SK-N-SH (cell line): ENCODE measurements around the gene LCP2.

Experiments used
- CTCF ChIP-seq: fragments of 200-600 bp; sonication (generic); IDR thresholded peaks from 2 replicates; pipeline ENCODE4 v1.6.1; 2017; ENCODE audit warnings: antibody characterized with exemption, mild to moderate bottlenecking, moderate library complexity
- EP300 ChIP-seq, 2 experiments: IDR thresholded peaks; 2 replicates each; pipeline versions ENCODE4 v1.4.0 to v1.6.1; 2012; ENCODE audit warnings: borderline replicate concordance in 1 of 2, low read depth in 1 of 2, low read length in 1 of 2
- MAX ChIP-seq: IDR thresholded peaks from 2 replicates; pipeline ENCODE4 v1.4.0; 2012; ENCODE audit warnings: low read depth
- RCOR1 ChIP-seq: fragments of 150-350 bp; IDR thresholded peaks from 2 replicates; pipeline ENCODE4 v1.6.1; 2017; ENCODE audit warnings: antibody characterized with exemption, low read length
- TAF1 ChIP-seq: IDR thresholded peaks from 2 replicates; pipeline ENCODE4 v1.6.1; 2012; ENCODE audit warnings: low read depth, mild to moderate bottlenecking, low read length, moderate library complexity, borderline replicate concordance

- TF ChIP-seq CTCF: no peak
- no peak for TF ChIP-seq RCOR1
- no peak for TF ChIP-seq TAF1
- TF ChIP-seq EP300 (IDR thresholded peaks at IDR 0.05; ENCODE audit: borderline replicate concordance in 1 of 2, low read depth in 1 of 2, low read length in 1 of 2): no peak
- no peak for TF ChIP-seq MAX
These were observed 3.0 kb downstream of the LCP2 start for GRCh38 chr5:170294556-170294955.
